K562 (cell line): ENCODE data around the gene OTULIN. TPM values are rescaled to one million over a fixed set of nuclear protein-coding genes. Genes with fewer than 3 reads are reported as not detected.

Experiments
- BACH1 ChIP-seq: fragments of 200-800 bp; sonication (Bioruptor generic); IDR thresholded peaks from 2 replicates; pipeline ENCODE4 v1.6.1; 2016; ENCODE audit warnings: missing genetic modification characterization, missing compliant biosample characterization
- BMI1 ChIP-seq: fragments of 150-350 bp; IDR thresholded peaks from 2 replicates; pipeline ENCODE4 v1.6.1; 2014; ENCODE audit warnings: low read length
- CBX5 ChIP-seq: IDR thresholded peaks from 2 replicates; pipeline ENCODE4 v1.6.1; 2014; ENCODE audit warnings: low read depth, borderline replicate concordance
- DLX4 ChIP-seq: fragments of 250-450 bp; sonication (Bioruptor Pico); IDR thresholded peaks from 2 replicates; pipeline ENCODE4 v1.6.1; 2021; ENCODE audit warnings: mild to moderate bottlenecking
- ETV6 ChIP-seq, 3 experiments: fragments of 150-350 bp in 1 of 3; sonication (generic) in 1 of 3; formaldehyde crosslinking in 1 of 3; IDR thresholded peaks; 2 replicates each; pipeline versions ENCODE4 v1.6.1 to v1.8.0; 2014 to 2022; ENCODE audit warnings: borderline replicate concordance in 2 of 3, low read depth in 2 of 3, antibody characterized with exemption in 1 of 3, low read length in 1 of 3, mild to moderate bottlenecking in 1 of 3, missing genetic modification reagents in 1 of 3
- FOXK1 ChIP-seq: sonication (generic); formaldehyde crosslinking; IDR thresholded peaks from 2 replicates; pipeline ENCODE4 v1.8.0; 2022; ENCODE audit warnings: missing genetic modification reagents, mild to moderate bottlenecking, borderline replicate concordance
- HMGN3 ChIP-seq: IDR thresholded peaks from 2 replicates; pipeline ENCODE4 v1.6.1; 2011; ENCODE audit warnings: borderline replicate concordance, low read depth, mild to moderate bottlenecking, mixed read lengths, low read length; ENCODE audit not compliant: insufficient read length; ENCODE audit errors: extremely low read depth
- HNRNPL ChIP-seq: fragments of 200-400 bp; formaldehyde crosslinking; IDR thresholded peaks from 2 replicates; pipeline ENCODE4 v1.6.1; 2017; ENCODE audit warnings: low read depth, mild to moderate bottlenecking, low read length
- IFI16 ChIP-seq: fragments of 250-450 bp; sonication (Bioruptor Pico); IDR thresholded peaks from 2 replicates; pipeline ENCODE4 v2.1.2; 2022; ENCODE audit warnings: mild to moderate bottlenecking, inconsistent platforms
- L3MBTL2 ChIP-seq: fragments of 450-650 bp; IDR thresholded peaks from 2 replicates; pipeline ENCODE4 v1.6.1; 2016; ENCODE audit warnings: mild to moderate bottlenecking, moderate library complexity
- MAFF ChIP-seq: IDR thresholded peaks from 2 replicates; pipeline ENCODE4 v1.6.1; 2012; ENCODE audit warnings: low read length, improper control_type of control experiment
- MAFK ChIP-seq: IDR thresholded peaks from 2 replicates; pipeline ENCODE4 v1.6.1; 2011; ENCODE audit warnings: low read length, improper control_type of control experiment
- MTA2 ChIP-seq: fragments of 450-650 bp; IDR thresholded peaks from 2 replicates; pipeline ENCODE4 v1.6.1; 2016; ENCODE audit warnings: low read depth
- NFRKB ChIP-seq: fragments of 450-650 bp; IDR thresholded peaks from 2 replicates; pipeline ENCODE4 v1.6.1; 2016; ENCODE audit warnings: low read depth
- NR2C1 ChIP-seq, 2 experiments: fragments of 450-650 bp; IDR thresholded peaks; 2 replicates each; pipeline ENCODE4 v1.6.1; 2017; ENCODE audit warnings: mild to moderate bottlenecking in 2 of 2, antibody characterized with exemption in 1 of 2, inconsistent platforms in 1 of 2, missing compliant biosample characterization in 1 of 2, missing genetic modification characterization in 1 of 2
- POLR3A ChIP-seq: IDR thresholded peaks from 2 replicates; pipeline ENCODE4 v1.6.1; 2011; ENCODE audit warnings: borderline replicate concordance, mild to moderate bottlenecking, moderate library complexity; ENCODE audit not compliant: insufficient read length, insufficient read depth; ENCODE audit errors: extremely low read depth
- SMAD4 ChIP-seq: fragments of 250-450 bp; sonication (Bioruptor Pico); conservative IDR thresholded peaks from 2 replicates; pipeline ENCODE4 v1.8.0; 2021; ENCODE audit warnings: inconsistent platforms, mild to moderate bottlenecking, moderate library complexity
- TBP ChIP-seq: optimal IDR thresholded peaks from 2 replicates; pipeline ENCODE3; 2011; ENCODE audit warnings: low read depth, low read length, improper control_type of control experiment
- ZC3H8 ChIP-seq: fragments of 450-650 bp; IDR thresholded peaks from 2 replicates; pipeline ENCODE4 v1.6.1; 2017
- ZNF175 ChIP-seq: fragments of 200-800 bp; sonication (Bioruptor generic); IDR thresholded peaks from 2 replicates; pipeline ENCODE4 v1.6.1; 2016; ENCODE audit warnings: low read depth, mild to moderate bottlenecking, missing genetic modification characterization, missing compliant biosample characterization
- ZNF282 ChIP-seq: sonication (generic); formaldehyde crosslinking; IDR thresholded peaks from 2 replicates; pipeline ENCODE4 v1.8.1; 2023; ENCODE audit warnings: missing genetic modification reagents
- ZNF511 ChIP-seq: sonication (generic); formaldehyde crosslinking; IDR thresholded peaks from 2 replicates; pipeline ENCODE4 v1.8.0; 2022; ENCODE audit warnings: mild to moderate bottlenecking, missing genetic modification reagents
- polyA plus RNA-seq, 8 experiments: library from polyadenylated mRNA; depleted of rRNA in 4 of 8; stranded (reverse) in 5 of 8; unstranded in 3 of 8; fragments of >200 nt; fragmentation: Nextera tagmentation in 2 of 8; fragmentation: Illumina TruSeq in 1 of 8; extraction: Ambion mirVana in 2 of 8; extraction: Trizol in 1 of 8; gene quantifications; 2 replicates each; pipeline versions ENCODE4 v1.2.1 to v1.2.3, GENCODE V29; 2011 to 2014; ENCODE audit warnings: inconsistent platforms in 1 of 8, missing spikeins in 1 of 8
- total RNA-seq, 7 experiments: library from RNA; depleted of rRNA in 6 of 7; stranded (reverse); fragments of >200 nt in 6 of 7; fragmentation: Illumina TruSeq in 2 of 7; extraction: Trizol in 2 of 7; gene quantifications; 2 replicates each; pipeline versions ENCODE4 v1.2.1 to v1.2.3, GENCODE V29; 2011 to 2021; ENCODE audit warnings: low replicate concordance in 1 of 7
- TF ChIP-seq, protein P1 (sequence below): fragments of 250-450 bp; sonication (Bioruptor Pico); IDR thresholded peaks from 2 replicates; pipeline ENCODE4 v1.9.0; 2021; ENCODE audit warnings: mild to moderate bottlenecking, inconsistent platforms
- TF ChIP-seq, protein P2 (sequence below): sonication (generic); formaldehyde crosslinking; IDR thresholded peaks from 2 replicates; pipeline ENCODE4 v1.5.0; 2020; ENCODE audit warnings: missing genetic modification reagents

The OTULIN gene
- total and polyA plus RNA-seq, 9 of the 15 experiments (the other 6 are each of a cell fraction or from before 2014, with no cell fraction given) = 3.3 to 33.6 (median 20.1) TPM

DNA sequence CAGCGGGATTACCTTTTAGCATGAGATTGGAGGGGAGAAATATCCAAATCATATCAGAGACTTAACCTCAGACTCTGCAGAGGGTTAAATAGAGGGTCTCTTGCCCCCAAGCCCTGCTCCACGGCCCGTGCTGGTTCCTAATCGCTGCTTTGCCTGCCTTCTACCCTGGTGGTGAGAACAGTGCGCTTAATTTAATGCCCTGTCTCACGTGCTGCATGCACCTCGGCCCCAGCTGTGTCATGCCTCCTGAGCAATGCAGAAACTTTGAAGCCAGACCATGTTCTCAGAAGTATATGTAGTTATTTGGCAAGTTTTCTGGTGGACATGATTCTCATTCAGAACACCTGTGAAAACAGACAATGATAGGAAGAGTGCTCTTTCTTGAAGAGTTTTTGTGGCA, 1.4 kb downstream of the OTULIN start (continued):
- TF ChIP-seq, protein P1, sequence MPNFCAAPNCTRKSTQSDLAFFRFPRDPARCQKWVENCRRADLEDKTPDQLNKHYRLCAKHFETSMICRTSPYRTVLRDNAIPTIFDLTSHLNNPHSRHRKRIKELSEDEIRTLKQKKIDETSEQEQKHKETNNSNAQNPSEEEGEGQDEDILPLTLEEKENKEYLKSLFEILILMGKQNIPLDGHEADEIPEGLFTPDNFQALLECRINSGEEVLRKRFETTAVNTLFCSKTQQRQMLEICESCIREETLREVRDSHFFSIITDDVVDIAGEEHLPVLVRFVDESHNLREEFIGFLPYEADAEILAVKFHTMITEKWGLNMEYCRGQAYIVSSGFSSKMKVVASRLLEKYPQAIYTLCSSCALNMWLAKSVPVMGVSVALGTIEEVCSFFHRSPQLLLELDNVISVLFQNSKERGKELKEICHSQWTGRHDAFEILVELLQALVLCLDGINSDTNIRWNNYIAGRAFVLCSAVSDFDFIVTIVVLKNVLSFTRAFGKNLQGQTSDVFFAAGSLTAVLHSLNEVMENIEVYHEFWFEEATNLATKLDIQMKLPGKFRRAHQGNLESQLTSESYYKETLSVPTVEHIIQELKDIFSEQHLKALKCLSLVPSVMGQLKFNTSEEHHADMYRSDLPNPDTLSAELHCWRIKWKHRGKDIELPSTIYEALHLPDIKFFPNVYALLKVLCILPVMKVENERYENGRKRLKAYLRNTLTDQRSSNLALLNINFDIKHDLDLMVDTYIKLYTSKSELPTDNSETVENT = no peak
- no peak for TF ChIP-seq BACH1 (tag)
- TF ChIP-seq L3MBTL2 = peak; percentile 88
- TF ChIP-seq CBX5 = no peak
- no peak for TF ChIP-seq POLR3A
- no peak for TF ChIP-seq IFI16
- TF ChIP-seq, protein P2, sequence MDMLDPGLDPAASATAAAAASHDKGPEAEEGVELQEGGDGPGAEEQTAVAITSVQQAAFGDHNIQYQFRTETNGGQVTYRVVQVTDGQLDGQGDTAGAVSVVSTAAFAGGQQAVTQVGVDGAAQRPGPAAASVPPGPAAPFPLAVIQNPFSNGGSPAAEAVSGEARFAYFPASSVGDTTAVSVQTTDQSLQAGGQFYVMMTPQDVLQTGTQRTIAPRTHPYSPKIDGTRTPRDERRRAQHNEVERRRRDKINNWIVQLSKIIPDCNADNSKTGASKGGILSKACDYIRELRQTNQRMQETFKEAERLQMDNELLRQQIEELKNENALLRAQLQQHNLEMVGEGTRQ = peak; percentile 58
- no peak for TF ChIP-seq ETV6 (IDR thresholded peaks at IDR 0.05; ENCODE audit: borderline replicate concordance in 1 of 2, low read depth in 2 of 2, low read length in 1 of 2)
- TF ChIP-seq ETV6 (CRISPR knock-in tag; IDR thresholded peaks at IDR 0.05; ENCODE audit: borderline replicate concordance) = peak; percentile 65; the same call in 1 of the 2 replicates
- TF ChIP-seq DLX4 (CRISPR knock-in tag) = no peak
- no peak for TF ChIP-seq NFRKB
- TF ChIP-seq MAFK = no peak
- TF ChIP-seq ZNF511 = 0 out of 2 replicates have a peak, but pooled peaks have one; percentile 37
- 0 out of 2 replicates have a peak, but pooled peaks have one; percentile 52 for TF ChIP-seq HNRNPL
- no peak for TF ChIP-seq MAFF
- TF ChIP-seq FOXK1 (CRISPR knock-in tag) = peak; percentile 22; the same call in 1 of the 2 replicates
- no peak for TF ChIP-seq ZNF282 (CRISPR knock-in tag)
- no peak for TF ChIP-seq HMGN3
- TF ChIP-seq NR2C1 (IDR thresholded peaks at IDR 0.05) = no peak
- TF ChIP-seq NR2C1 (tag; IDR thresholded peaks at IDR 0.05) = 0 out of 2 replicates have a peak, but pooled peaks have one; percentile 19
- no peak for TF ChIP-seq SMAD4 (CRISPR knock-in tag)
- TF ChIP-seq BMI1 = no peak
- TF ChIP-seq ZNF175 (CRISPR knock-in tag) = no peak
- TF ChIP-seq MTA2 = no peak
- TF ChIP-seq TBP = no peak
- no peak for TF ChIP-seq ZC3H8
